RCC 7860 (cell line): ENCODE data around the gene EXOC3L2.

Experiments
- DNase-seq: peaks from one replicate; pipeline ENCODE4 v3.0.0-alpha.2; 2015; ENCODE audit warnings: low spot score
- FAIRE-seq: peaks from 2 replicates; lab custom pipeline; 2012; peaks lifted over from hg19 to GRCh38; lab: Jason Lieb, UNC

EXOC3L2 gene

DNA sequence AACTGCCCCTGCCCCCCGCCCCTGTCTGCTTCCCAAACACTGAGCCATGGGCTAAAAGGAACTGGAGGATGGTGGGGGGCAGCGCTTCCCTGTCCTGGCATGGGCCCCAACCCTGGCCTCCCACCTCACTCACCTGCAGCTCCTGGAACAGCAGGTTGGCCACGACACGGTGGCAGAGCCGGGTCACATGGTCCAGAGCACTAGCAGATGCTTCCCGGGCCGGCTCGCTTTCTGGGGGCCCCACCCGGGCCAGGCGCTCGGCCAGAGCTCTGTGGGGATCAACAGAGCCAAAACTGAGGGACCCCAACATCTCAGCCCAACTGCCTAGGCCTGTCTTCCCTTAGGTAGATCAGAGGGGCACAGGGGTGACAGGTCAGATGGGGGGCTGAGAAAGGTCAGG, 20.6 kb downstream of the EXOC3L2 start:
- no peak for DNase-seq
- FAIRE-seq: no peak

DNA sequence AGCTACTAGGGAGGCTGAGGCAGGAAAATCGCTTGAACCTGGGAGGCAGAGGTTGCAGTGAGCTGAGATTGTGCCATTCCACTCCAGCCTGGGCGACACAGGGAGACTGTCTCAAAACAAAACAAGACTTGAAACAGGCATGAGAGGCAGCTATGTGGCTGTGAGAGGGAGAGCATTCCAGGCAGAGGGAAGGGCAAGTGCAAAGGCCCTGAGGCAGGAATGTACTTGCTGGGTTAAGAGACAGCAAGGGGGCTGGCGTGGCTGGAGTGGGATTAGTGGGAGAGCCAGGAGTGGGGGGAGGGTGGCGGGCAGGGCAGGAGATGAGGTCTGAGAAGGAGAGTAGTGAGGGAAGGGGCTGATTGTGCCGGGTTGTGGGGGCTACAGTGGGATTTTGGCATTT, 21.3 kb downstream of the EXOC3L2 start:
- no peak for DNase-seq
- FAIRE-seq: no peak

DNA sequence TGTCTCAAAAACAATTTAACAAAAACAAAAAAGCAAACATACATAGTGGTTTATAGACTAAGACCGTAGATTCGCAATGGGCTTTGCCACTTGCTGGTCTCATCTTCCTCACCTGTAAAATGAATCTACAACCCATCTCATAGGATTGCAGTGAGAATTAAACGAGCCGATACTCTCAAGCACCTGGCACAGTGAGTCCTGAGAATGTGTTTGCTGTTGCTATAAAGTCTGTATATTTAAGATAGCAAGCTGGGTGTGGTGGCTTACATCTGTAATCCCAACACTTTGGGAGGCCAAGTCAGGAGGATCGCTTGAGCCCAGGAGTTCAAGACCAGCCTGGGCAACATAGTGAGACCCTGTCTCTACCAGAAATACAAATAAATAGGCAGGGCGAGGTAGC, 22.5 kb downstream of the EXOC3L2 start:
- no peak for DNase-seq
- FAIRE-seq: no peak

GRCh38 chr19:45218911-45219743, 26.1 kb downstream of the EXOC3L2 start:
- FAIRE-seq: no peak
- DNase-seq: no peak

DNA sequence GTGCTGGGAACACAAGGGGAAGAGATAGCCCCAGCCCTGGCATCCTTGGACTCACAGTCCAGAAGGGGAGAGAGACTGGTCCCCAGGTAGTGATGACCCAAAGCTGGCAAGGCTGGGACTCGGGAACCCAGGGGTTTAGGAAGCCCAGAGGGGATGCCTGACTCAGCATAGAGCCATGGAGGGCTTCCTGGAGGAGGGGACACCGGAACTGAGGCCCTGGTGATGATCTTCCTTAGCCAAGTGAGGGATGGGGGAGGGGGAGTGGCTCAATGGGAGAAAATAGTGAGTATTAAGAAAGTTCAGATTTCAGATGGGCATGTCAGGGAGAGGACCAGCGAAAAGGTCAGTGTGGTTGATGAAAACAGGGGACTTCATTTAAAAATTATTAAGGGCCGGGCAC, 26.8 kb downstream of the EXOC3L2 start:
- FAIRE-seq (no peak), DNase-seq (no peak)

GRCh38 chr19:45217957-45218334, 27.3 kb downstream of the EXOC3L2 start:
- FAIRE-seq: no peak
- DNase-seq: no peak

DNA sequence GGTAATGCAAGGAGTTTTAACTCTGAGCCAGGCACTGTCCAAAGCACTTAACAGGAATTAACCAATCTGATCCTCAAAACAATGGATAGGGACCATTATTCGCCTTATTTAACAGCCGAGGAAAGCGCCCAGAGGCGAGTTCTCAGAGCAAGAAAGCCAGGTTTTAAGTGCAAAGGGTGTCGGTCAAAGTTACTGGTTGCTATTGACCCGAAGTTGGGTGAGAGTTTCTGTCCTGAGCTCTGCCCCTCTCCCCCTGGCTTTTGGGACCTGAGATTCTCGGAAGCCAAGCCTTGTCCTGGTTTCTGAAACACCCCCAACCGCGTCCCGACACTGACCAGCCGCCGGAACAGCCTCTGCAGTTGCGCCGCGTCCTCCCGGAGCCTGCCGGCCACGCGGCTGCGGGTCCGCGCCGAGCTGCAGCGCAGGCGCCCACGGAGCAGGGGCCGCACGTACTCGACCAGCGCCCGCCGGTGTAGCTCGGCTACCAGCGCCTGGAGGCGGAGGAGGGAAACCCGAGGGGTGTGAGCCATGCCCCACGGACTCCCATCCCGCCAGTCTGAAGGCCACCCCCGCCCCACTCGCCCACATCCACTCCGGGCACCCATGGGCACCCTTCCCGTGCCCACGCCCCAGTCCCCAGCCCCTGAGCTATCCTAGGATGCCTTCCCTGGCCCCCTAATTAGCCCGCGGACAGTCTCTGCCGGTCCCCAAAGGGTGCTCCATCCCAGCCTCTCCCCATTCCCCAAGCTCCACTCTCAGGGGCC, 27.8 kb downstream of the EXOC3L2 start:
- no peak for FAIRE-seq
- DNase-seq: no peak

GRCh38 chr19:45216667-45217066, 28.5 kb downstream of the EXOC3L2 start:
- FAIRE-seq: no peak
- no peak for DNase-seq

GRCh38 chr19:45215391-45216191, 29.6 kb downstream of the EXOC3L2 start:
- no peak for DNase-seq
- FAIRE-seq: no peak

DNA sequence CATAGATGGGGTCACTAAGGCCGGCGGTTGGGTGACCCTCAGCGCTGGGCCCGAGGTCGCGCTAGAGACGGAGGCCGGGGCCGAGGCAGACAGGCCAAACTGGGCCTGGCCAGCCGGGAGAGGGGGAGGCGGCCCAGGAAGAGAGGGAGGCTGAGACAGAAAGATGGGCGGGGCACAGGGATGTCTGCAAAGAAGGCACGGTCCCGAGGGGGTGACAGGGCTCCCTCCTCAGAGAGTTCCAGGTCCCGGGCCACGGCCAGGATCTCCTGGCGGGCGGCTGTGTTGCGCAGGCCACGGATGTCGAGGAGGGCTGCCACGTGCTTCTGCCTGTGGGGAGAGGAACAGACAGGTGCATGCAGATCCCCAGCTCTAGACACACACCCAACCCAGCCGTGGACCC, 32.2 kb downstream of the EXOC3L2 start:
- DNase-seq (no peak), FAIRE-seq (no peak)

- DNase-seq (no peak), FAIRE-seq (no peak)
Observed at GRCh38 chr19:45211751-45212381, 33.3 kb downstream of the EXOC3L2 start.

DNA sequence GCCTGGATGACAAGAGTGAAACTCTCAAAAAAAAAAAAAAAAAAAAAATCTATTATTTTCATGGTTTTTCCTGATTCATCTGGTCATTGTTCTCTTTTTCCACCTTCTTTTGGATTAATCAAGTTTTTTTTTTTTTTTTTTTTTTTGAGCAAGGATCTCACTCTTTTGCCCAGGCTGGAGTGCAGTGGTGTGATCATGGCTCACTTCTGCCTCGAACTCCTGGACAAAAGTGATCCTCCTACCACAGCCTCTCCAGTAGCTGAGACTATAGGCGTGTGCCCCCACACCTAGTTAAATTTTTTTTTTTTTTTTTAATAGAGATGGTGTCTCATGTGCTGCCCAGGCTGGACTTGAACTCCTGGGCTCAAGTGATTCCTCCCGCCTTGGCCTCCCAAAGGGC, 38.9 kb downstream of the EXOC3L2 start:
- DNase-seq: no peak
- no peak for FAIRE-seq

DNA sequence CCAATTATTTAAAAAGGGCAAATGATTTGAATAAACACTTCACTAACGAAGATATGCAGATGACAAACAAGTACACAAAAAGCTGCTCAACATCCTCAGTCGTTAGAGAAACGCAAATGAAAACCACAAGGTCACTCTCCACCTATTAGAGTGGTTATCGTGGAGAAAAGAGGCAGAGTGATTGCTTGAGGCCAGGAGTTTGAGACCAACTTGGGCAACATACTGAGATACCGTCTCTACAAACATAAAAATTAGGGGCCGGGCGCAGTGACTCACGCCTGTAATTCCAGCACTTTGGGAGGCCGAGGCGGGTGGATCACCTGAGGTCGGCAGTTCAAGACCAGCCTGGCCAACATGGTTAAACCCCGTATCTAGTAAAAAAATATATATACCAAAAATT, 39.4 kb downstream of the EXOC3L2 start:
- no peak for FAIRE-seq
- DNase-seq: no peak

DNA sequence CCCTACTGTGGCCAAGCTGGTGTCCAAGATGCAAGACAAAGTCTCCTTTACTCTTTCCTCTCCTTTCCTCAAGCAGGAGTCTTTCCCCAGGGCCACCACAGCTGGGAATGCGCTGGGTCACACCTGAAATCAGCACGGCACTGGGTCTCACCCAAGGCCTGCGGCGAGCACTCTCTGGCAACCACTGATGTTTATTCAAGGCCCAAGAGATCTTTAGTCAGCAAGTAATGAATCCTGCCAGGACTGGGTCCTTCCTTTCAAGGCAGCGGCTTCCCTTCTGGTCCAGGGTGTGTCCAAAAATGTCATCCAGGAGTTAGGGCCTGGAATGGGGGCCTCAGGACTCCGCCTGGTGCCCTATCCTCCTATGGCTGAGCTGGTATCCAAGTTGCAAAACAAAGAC, 42.6 kb downstream of the EXOC3L2 start:
- DNase-seq (no peak), FAIRE-seq (no peak)

GRCh38 chr19:45200568-45200967, 44.6 kb downstream of the EXOC3L2 start:
- DNase-seq: no peak
- no peak for FAIRE-seq

DNA sequence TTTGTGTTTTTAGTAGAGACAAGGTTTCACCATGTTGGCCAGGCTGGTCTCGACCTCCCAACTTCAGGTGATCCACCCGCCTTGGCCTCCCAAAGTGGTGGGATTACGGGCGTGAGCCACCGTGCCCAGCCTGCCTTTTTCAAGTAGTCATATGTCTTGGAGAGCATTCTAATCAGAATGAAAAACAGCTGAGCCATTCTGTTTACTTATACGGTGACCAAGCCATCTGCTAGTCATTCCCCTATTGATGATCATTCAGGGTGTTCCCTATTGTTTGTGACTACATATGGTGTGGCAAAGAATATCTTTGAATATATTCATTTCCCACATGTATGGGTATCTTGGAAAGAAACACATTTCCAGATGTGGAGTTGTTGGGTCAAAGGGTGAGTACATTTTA, 49.4 kb downstream of the EXOC3L2 start:
- DNase-seq (no peak), FAIRE-seq (no peak)

DNA sequence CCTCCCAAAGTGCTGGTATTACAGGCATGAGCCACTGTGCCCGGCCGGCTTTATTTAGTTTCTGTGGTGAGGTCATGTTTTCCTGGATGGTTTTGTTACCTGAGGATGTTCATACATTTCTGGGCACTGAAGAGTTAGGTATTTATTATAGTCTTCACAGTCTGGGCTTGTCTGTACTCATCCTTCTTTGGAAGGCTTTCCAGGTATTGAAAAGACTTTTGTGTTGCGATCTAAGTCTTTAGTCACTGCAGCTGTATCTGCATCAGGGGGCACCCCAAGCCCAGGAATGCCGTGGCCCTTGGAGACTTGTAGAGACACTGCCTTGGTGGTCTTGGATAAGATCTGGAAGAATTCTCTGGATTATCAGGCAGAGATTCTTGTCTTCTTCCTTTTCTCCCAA, 53.8 kb downstream of the EXOC3L2 start:
- FAIRE-seq: no peak
- DNase-seq: no peak

DNA sequence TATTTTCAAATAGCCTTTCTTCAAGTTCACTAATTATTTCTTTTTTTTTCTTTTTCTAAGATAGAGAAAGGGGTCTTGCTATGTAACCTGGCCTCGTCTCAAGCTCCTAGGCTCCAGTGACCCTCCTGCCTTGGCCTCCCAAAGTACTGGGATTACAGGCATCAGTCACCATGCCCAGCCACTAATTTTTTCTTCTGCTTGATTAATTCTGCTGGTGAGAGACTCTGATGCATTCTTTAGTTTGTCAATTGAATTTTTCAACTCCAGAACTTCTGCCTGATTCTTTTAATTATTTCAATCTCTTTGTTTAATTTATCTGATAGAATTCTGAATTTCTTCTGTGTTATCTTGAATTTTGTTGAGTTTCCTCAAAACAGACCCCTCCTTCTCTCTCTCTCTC, 55.2 kb downstream of the EXOC3L2 start:
- DNase-seq: no peak
- FAIRE-seq: no peak

DNA sequence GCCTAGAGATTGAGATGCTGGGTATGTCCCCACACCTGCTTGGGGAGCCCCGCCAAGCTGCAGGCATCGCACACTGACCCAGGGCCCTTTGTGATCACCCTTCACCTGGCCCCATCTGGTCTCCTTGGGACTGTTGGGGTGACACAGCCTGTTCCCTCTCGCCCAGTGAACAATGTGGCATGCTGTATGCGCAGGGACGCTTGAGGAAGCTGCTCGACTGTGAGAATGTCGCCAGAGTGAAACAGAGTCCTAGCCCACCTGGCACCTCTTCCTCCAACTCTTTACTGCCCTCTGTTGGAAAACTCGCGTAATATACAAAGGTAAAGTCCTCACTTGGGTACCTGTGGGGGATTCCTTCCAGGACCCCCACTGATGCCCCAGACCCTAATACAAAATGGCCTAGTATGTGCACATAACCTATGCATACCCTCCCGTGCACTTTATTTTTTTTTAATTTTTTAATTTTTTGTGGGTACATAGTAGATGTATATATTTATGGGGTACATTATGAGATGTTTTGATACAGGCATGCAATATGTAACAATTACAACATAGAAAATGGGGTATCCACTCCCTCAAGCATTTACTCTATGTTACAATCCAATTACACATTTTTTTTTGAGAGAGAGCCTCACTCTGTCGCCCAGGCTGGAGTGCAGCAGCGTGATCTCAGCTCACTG, 57.6 kb downstream of the EXOC3L2 start:
- FAIRE-seq: no peak
- DNase-seq: no peak

DNA sequence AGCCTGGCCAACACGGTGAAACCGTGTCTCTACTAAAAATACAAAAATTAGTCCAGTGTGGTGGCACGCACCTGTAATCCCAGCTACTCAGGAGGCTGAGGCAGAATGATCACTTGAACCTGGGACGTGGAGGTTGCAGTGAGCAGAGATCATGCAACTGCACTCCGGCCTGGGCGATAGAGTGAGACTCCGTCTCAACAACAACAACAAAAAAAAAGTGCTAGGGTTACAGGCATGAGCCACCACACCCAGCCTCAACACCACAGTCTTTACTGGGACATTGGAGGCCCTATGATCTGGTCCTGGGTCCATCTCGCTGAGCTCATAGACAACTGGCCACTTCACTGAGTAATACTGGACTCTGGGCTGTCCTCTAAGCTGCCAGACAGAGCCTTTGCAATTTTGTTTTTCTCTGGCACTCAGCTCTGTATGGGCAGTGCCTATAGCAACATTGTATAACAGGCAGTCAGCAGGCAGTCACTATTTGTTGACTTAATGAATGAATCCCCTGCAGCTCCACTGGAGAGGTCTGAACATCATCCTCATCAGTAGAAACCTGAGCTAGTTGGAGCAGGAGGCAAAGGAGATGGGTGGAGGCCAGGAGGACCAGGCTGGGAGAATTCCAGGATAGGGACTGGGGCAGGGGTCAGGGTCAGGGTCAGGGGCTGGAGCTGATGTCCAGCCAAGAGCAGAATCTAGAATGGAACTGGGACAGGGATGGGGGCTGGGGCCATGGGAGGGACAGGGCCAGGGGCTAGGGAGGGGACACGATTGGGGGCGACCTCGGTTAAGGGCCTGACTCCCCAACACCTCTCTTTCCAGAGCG, 58.5 kb downstream of the EXOC3L2 start:
- no peak for DNase-seq

More for the DNA sequence above, 58.5 kb downstream of the EXOC3L2 start:
- no peak for FAIRE-seq
